Thoracic aorta (tissue), 2 donors: ENCODE results near the gene SAMD4A. TPM values are rescaled to one million over a fixed set of nuclear protein-coding genes. Genes with fewer than 3 reads are reported as not detected.

ENCODE experiments used
- ATAC-seq: fragments of 150-250 bp; one replicate; pipeline ENCODE4 v1.8.0; 2017; ENCODE audit warnings: low read depth; ENCODE audit not compliant: insufficient number of reproducible peaks, low FRiP score
- DNase-seq: peaks from one replicate; pipeline ENCODE4 v3.0.0-alpha.2; 2020; ENCODE audit warnings: low spot score
- H3K27ac ChIP-seq, 2 donors: fragments of 200-600 bp; sonication (generic); 1 replicate in 1 of 2; 2 replicates in 1 of 2; pipeline ENCODE4 v1.5.1; 2016; ENCODE audit warnings: mild to moderate bottlenecking in 2 of 2, moderate library complexity in 2 of 2
- H3K27me3 ChIP-seq: fragments of 200-600 bp; sonication (generic); replicated peaks from 2 replicates; pipeline ENCODE4 v1.6.0; 2016; ENCODE audit warnings: mild to moderate bottlenecking; ENCODE audit not compliant: insufficient read depth
- H3K36me3 ChIP-seq: fragments of 200-600 bp; sonication (generic); one replicate; pipeline ENCODE4 v1.5.1; 2016
- H3K4me1 ChIP-seq, 2 donors: fragments of 200-600 bp; sonication (generic); 1 replicate in 1 of 2; 2 replicates in 1 of 2; pipeline versions ENCODE4 v1.5.1 to v1.6.0; 2016; ENCODE audit warnings: low read depth in 2 of 2, mild to moderate bottlenecking in 1 of 2; ENCODE audit not compliant: control insufficient read depth in 1 of 2
- H3K4me3 ChIP-seq: fragments of 200-600 bp; sonication (generic); 2 replicates; pipeline ENCODE4 v1.5.1; 2016; ENCODE audit warnings: mild to moderate bottlenecking
- H3K9me3 ChIP-seq: fragments of 200-600 bp; sonication (generic); 2 replicates; pipeline ENCODE4 v1.5.1; 2016
- total RNA-seq, 2 donors: library from RNA; depleted of rRNA; stranded (reverse); fragments of >200 nt; gene quantifications; one replicate each; pipeline versions ENCODE4 v1.1.0 to v1.2.3, GENCODE V29; 2016
- TF ChIP-seq, protein P1 (sequence below): fragments of 200-600 bp; sonication (generic); IDR thresholded peaks from one replicate; pipeline ENCODE4 v1.5.1; 2019; ENCODE audit warnings: antibody characterized with exemption

The SAMD4A gene
- total RNA-seq, 2 donors from 2014 or later, result 142 to 172 TPM

DNA sequence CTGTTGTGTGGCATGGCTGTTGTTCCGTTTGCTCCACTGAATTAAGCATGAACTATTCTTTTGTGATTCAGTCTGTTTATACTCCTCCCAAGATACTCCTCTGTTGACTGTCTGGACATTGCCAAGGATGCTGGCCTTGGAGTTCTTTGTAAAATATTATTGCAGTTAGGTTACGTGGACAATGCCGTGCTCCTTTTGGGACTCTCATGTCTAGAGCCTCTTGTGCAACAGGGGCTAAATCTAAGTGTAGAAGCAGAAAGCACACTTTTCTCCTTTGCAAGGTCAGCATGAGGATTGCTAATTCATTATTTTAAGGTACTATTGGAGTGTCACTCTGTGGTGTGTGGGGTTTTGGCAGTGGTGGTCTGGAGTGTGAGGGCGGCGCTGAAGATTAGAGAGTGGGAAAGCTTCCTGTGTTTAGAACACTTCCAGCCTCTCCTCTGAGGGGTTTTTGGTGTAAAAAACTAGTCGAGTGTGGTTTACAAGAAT lies 125.4 kb downstream of the SAMD4A start:
- peaks cover 24 to 68% of the 10 kb centered on the region in 2 donors for H3K4me1 ChIP-seq
- ATAC-seq (no peak), DNase-seq (no peak)
- no peaks in the 10 kb centered on the region for H3K9me3 ChIP-seq
- H3K4me3 ChIP-seq, result no peak overlapping the region
- TF ChIP-seq, protein P1, sequence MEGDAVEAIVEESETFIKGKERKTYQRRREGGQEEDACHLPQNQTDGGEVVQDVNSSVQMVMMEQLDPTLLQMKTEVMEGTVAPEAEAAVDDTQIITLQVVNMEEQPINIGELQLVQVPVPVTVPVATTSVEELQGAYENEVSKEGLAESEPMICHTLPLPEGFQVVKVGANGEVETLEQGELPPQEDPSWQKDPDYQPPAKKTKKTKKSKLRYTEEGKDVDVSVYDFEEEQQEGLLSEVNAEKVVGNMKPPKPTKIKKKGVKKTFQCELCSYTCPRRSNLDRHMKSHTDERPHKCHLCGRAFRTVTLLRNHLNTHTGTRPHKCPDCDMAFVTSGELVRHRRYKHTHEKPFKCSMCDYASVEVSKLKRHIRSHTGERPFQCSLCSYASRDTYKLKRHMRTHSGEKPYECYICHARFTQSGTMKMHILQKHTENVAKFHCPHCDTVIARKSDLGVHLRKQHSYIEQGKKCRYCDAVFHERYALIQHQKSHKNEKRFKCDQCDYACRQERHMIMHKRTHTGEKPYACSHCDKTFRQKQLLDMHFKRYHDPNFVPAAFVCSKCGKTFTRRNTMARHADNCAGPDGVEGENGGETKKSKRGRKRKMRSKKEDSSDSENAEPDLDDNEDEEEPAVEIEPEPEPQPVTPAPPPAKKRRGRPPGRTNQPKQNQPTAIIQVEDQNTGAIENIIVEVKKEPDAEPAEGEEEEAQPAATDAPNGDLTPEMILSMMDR, result no peak
- no peaks in the 10 kb centered on the region for H3K27me3 ChIP-seq
- H3K27ac ChIP-seq, result peak overlapping the region; percentile 8 to 26
- H3K36me3 ChIP-seq, result no peaks in the 10 kb centered on the region

DNA sequence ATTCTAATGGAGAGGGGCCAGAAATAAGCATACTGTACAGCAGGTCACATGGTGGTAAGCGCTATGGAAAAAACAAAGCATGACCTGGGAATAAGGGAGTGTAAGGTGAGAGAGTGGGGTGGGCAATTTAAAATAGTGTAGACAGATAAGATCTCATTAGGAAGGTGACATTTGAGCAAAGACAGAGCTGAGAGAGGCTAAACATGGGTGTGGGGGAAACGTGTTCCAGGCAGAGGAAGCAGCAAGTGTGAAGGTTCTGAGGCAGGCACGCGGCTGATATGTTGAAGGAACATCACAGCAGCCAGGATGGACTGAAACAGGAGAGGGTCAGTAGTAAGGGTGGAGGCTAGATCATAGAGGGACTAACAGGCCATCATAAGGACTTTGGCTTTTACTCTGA lies 126.8 kb downstream of the SAMD4A start:
- Histone ChIP-seq H3K36me3 (no peaks in the 10 kb centered on the region), H3K27ac (no peak overlapping the region), H3K4me3 (no peak overlapping the region), H3K27me3 (no peaks in the 10 kb centered on the region), H3K4me1 (peaks cover 18 to 66% of the 10 kb centered on the region in 2 donors), H3K9me3 (no peaks in the 10 kb centered on the region)
- DNase-seq (no peak), ATAC-seq (no peak)
- TF ChIP-seq, protein P1, result no peak

DNA sequence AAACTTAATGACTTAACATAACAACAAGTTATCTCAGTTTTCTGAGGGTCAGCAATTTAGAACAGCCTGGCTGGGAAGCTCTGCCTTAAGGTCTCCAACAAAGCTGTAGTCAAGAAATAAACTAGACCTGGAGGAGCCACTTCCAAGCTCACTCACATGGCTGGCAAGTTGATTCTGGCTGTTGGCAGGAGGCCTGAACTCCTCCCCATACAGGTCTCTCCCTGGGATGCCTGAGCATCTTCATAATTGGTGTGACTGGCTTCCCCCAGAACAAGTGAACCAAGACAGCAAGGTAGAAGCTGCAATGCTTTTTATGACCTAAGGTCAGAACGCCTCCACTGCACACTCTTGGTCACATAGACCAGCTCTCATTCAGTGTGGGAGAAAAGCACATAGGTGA lies 128.3 kb downstream of the SAMD4A start:
- H3K9me3 ChIP-seq, result no peaks in the 10 kb centered on the region
- peaks cover 31 to 71% of the 10 kb centered on the region in 2 donors for H3K4me1 ChIP-seq
- peak overlapping the region in 1 of 2 donors; percentile 0 for H3K27ac ChIP-seq
- no peaks in the 10 kb centered on the region for H3K36me3 ChIP-seq
- H3K27me3 ChIP-seq, result no peaks in the 10 kb centered on the region
- H3K4me3 ChIP-seq, result no peak overlapping the region
- TF ChIP-seq, protein P1, result no peak
- ATAC-seq, result no peak
- no peak for DNase-seq

DNA sequence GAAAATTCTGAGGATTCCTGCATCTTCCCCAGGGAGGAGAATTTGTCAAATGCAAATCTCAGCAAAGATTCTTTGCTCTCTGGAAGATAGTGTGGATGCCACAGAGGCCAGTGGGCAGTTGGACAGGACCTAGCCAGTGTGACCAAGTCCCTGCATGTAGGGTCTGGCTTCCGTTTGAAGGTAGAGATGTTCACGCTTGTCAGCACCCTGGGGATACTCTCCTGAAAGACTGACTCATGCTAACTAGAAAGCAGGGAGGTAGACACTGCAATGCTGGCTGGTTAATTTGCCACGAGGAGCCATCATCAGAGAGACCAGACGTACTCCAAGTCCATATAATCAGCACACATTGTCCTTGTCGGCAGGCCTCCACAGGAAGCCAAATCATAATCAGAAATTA lies 130.1 kb downstream of the SAMD4A start:
- ATAC-seq, result no peak

DNA sequence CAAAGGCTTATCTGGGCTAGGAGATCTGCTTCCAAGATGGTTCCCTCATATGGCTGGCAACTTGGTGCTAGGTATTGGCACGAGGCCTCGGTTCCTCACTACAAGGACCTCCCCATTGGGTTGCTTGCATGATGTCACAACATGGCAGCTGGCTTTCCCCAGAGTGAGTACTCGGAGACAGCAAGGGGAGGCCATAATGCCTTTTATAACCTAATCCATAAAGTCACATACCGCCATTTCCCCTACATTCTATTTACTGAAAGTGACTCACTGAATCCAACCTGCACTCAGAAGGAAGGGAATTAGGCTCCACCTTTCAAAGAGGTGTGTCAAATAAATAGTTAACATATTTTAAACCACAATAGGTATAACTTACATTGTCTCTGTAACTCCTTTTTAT lies 130.9 kb downstream of the SAMD4A start:
- Histone ChIP-seq H3K4me1 (peaks cover 17 to 53% of the 10 kb centered on the region in 2 donors), H3K9me3 (no peaks in the 10 kb centered on the region), H3K27ac (peak overlapping the region in 1 of 2 donors; percentile 1), H3K36me3 (peaks cover 5% of the 10 kb centered on the region), H3K4me3 (no peak overlapping the region), H3K27me3 (no peaks in the 10 kb centered on the region)
- ATAC-seq, result no peak
- TF ChIP-seq, protein P1, result no peak
- DNase-seq, result no peak

More for the DNA sequence above, 130.1 kb downstream of the SAMD4A start:
- Histone ChIP-seq H3K27ac (peak overlapping the region; percentile 1 to 25), H3K27me3 (no peaks in the 10 kb centered on the region), H3K9me3 (no peaks in the 10 kb centered on the region), H3K4me1 (peaks cover 19 to 61% of the 10 kb centered on the region in 2 donors), H3K4me3 (no peak overlapping the region), H3K36me3 (no peaks in the 10 kb centered on the region)
- DNase-seq, result no peak
- TF ChIP-seq, protein P1, result no peak
